Spleen (tissue), 7 donors: ENCODE data around the gene CACNA1C.

ENCODE experiments used
- POLR2A ChIP-seq, 3 donors: fragments of 450-650 bp; IDR thresholded peaks; one replicate each; pipeline ENCODE4 v1.5.1; 2017; ENCODE audit warnings: antibody characterized with exemption in 3 of 3, mild to moderate bottlenecking in 1 of 3
- POLR2AphosphoS5 ChIP-seq, 3 donors: sonication (generic); formaldehyde crosslinking; IDR thresholded peaks; one replicate each; pipeline ENCODE4 v1.5.1; 2017; ENCODE audit warnings: antibody characterized with exemption in 3 of 3
- TF ChIP-seq, protein P1 (sequence below), 11 experiments: fragments of 200-600 bp in 7 of 11; fragments of 450-650 bp in 4 of 11; sonication (generic) in 4 of 11; IDR thresholded peaks in 8 of 11; conservative IDR thresholded peaks in 3 of 11; 1 replicate in 7 of 11; 2 replicates in 4 of 11; pipeline versions ENCODE4 v1.4.0 to v1.8.0; 2016 to 2021; ENCODE audit warnings: antibody characterized with exemption in 11 of 11, inconsistent platforms in 4 of 11, mild to moderate bottlenecking in 1 of 11
- donor health status: DM: no; HTN: no; CAD: no; lungs with moderate emphysema.
- donor health status: DM: no; HTN: no; CAD: no.
- donor health status: DM: no; HTN: no; CAD: no.

DNA sequence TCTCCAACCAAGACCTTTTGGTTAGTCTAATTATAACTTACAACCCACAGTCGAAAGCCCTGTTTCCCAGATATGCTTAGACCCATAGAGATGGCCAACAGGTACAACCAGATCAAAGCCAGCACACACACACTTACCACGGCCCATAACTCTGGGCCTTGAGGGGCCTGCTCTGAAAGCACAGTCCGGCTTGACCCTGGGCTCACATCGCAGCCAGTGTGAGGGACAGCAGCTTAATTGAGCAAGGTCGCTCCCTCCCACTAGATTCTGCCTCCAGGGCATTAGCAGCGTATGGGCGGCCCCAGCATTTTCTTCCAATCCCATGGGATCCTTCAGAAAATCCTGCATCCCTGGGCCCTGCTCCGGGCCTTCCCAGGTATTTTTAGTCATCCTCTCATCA lies 584.6 kb downstream of the CACNA1C start:
- no peak for TF ChIP-seq POLR2AphosphoS5 (IDR thresholded peaks at IDR 0.05)
- TF ChIP-seq, protein P1, sequence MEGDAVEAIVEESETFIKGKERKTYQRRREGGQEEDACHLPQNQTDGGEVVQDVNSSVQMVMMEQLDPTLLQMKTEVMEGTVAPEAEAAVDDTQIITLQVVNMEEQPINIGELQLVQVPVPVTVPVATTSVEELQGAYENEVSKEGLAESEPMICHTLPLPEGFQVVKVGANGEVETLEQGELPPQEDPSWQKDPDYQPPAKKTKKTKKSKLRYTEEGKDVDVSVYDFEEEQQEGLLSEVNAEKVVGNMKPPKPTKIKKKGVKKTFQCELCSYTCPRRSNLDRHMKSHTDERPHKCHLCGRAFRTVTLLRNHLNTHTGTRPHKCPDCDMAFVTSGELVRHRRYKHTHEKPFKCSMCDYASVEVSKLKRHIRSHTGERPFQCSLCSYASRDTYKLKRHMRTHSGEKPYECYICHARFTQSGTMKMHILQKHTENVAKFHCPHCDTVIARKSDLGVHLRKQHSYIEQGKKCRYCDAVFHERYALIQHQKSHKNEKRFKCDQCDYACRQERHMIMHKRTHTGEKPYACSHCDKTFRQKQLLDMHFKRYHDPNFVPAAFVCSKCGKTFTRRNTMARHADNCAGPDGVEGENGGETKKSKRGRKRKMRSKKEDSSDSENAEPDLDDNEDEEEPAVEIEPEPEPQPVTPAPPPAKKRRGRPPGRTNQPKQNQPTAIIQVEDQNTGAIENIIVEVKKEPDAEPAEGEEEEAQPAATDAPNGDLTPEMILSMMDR (IDR thresholded peaks at IDR 0.05 in 8 of 11, conservative IDR thresholded peaks at IDR 0.05 in 3 of 11), result no peak
- no peak for TF ChIP-seq POLR2A (IDR thresholded peaks at IDR 0.05)
